WTC11 (cell line): ENCODE measurements around the gene PRRC2C. TPM values are rescaled to one million over a fixed set of nuclear protein-coding genes. Genes with fewer than 3 reads are reported as not detected.

Experiments used
- ATAC-seq: fragments of 200-7000 bp; cut with Tn5 transposase; 2 replicates; pipeline ENCODE4 v1.10.0; 2021; ENCODE audit warnings: mild to moderate bottlenecking, moderate library complexity
- CTCF ChIA-PET: fragments of 300-600 bp; sonication (Branson Sonifier 250); formaldehyde crosslinking; loops from one replicate; lab custom pipeline; 2021; ENCODE audit warnings: antibody characterized with exemption; lab: Charles Lee
- POLR2A ChIA-PET: fragments of 350-600 bp; sonication (Branson Sonifier 250); formaldehyde crosslinking; loops from one replicate; lab custom pipeline; 2021; ENCODE audit warnings: antibody characterized with exemption; lab: Charles Lee
- DNase-seq: peaks from one replicate; pipeline ENCODE4 v3.0.0; 2021; ENCODE audit warnings: low spot score
- H3K27ac Mint-ChIP-seq: 2 replicates; pipeline ENCODE4 v1.8.0; 2021; ENCODE audit warnings: mixed read lengths
- H3K27me3 Mint-ChIP-seq: 2 replicates; pipeline ENCODE4 v1.8.0; 2021; ENCODE audit warnings: low read depth, mild to moderate bottlenecking, moderate library complexity, mixed read lengths
- H3K36me3 Mint-ChIP-seq: 2 replicates; pipeline ENCODE4 v1.8.0; 2021; ENCODE audit warnings: mixed read lengths
- H3K4me1 Mint-ChIP-seq: 2 replicates; pipeline ENCODE4 v1.8.0; 2022; ENCODE audit warnings: mixed read lengths
- H3K4me3 Mint-ChIP-seq: 2 replicates; pipeline ENCODE4 v1.8.0; 2021; ENCODE audit warnings: mild to moderate bottlenecking, moderate library complexity, mixed read lengths
- H3K9me3 Mint-ChIP-seq: 2 replicates; pipeline ENCODE4 v1.8.0; 2021; ENCODE audit warnings: mixed read lengths
- ATF3 ChIP-seq: sonication (generic); formaldehyde crosslinking; conservative IDR thresholded peaks from 2 replicates; pipeline ENCODE4 v1.8.1; 2022; ENCODE audit warnings: mild to moderate bottlenecking, missing genetic modification reagents
- CREB1 ChIP-seq: sonication (generic); formaldehyde crosslinking; IDR thresholded peaks from 2 replicates; pipeline ENCODE4 v1.8.0; 2023; ENCODE audit warnings: mild to moderate bottlenecking, missing genetic modification reagents
- CREM ChIP-seq: sonication (generic); formaldehyde crosslinking; IDR thresholded peaks from 2 replicates; pipeline ENCODE4 v1.8.1; 2022; ENCODE audit warnings: mild to moderate bottlenecking, missing genetic modification reagents, moderate library complexity
- CTCF ChIP-seq: fragments of 200-600 bp; IDR thresholded peaks from 2 replicates; pipeline ENCODE4 v1.8.0; 2022; ENCODE audit warnings: antibody characterized with exemption
- EMX1 ChIP-seq: fragments of 250-450 bp; sonication (Bioruptor Pico); IDR thresholded peaks from 2 replicates; pipeline ENCODE4 v1.8.0; 2021; ENCODE audit warnings: mild to moderate bottlenecking
- GRHL2 ChIP-seq: fragments of 250-450 bp; sonication (Bioruptor Pico); IDR thresholded peaks from 2 replicates; pipeline ENCODE4 v1.8.0; 2022; ENCODE audit warnings: mild to moderate bottlenecking, moderate library complexity; ENCODE audit not compliant: insufficient replicate concordance, severe bottlenecking
- HMGA2 ChIP-seq: fragments of 250-450 bp; sonication (Bioruptor Pico); IDR thresholded peaks from 2 replicates; pipeline ENCODE4 v1.4.0; 2021; ENCODE audit warnings: mild to moderate bottlenecking, moderate library complexity
- IRF1 ChIP-seq: sonication (generic); formaldehyde crosslinking; IDR thresholded peaks from 2 replicates; pipeline ENCODE4 v1.8.0; 2023; ENCODE audit warnings: missing genetic modification reagents
- JAZF1 ChIP-seq: fragments of 250-450 bp; sonication (Bioruptor Pico); IDR thresholded peaks from 2 replicates; pipeline ENCODE4 v1.9.0; 2021; ENCODE audit warnings: moderate library complexity, mild to moderate bottlenecking, inconsistent platforms
- KAT7 ChIP-seq: sonication (generic); formaldehyde crosslinking; IDR thresholded peaks from 2 replicates; pipeline ENCODE4 v1.8.1; 2023; ENCODE audit warnings: missing genetic modification reagents, mild to moderate bottlenecking, borderline replicate concordance
- NFYB ChIP-seq: sonication (generic); formaldehyde crosslinking; conservative IDR thresholded peaks from 2 replicates; pipeline ENCODE4 v1.8.0; 2022; ENCODE audit warnings: low read depth, missing genetic modification reagents
- NR2C2 ChIP-seq: sonication (generic); formaldehyde crosslinking; IDR thresholded peaks from 2 replicates; pipeline ENCODE4 v1.8.0; 2022; ENCODE audit warnings: mild to moderate bottlenecking, missing genetic modification reagents
- OVOL2 ChIP-seq: fragments of 250-450 bp; sonication (Bioruptor Pico); IDR thresholded peaks from 2 replicates; pipeline ENCODE4 v1.9.0; 2021; ENCODE audit warnings: mild to moderate bottlenecking, borderline replicate concordance
- PRDM15 ChIP-seq: sonication (generic); formaldehyde crosslinking; IDR thresholded peaks from 2 replicates; pipeline ENCODE4 v1.8.0; 2022; ENCODE audit warnings: missing genetic modification reagents
- PRRX2 ChIP-seq: fragments of 250-450 bp; sonication (Bioruptor Pico); IDR thresholded peaks from 2 replicates; pipeline ENCODE4 v1.8.0; 2021; ENCODE audit warnings: mild to moderate bottlenecking
- SMAD4 ChIP-seq: sonication (generic); formaldehyde crosslinking; IDR thresholded peaks from 2 replicates; pipeline ENCODE4 v1.8.0; 2022; ENCODE audit warnings: mild to moderate bottlenecking, missing genetic modification reagents
- USF1 ChIP-seq: sonication (generic); formaldehyde crosslinking; IDR thresholded peaks from 2 replicates; pipeline ENCODE4 v1.8.0; 2022; ENCODE audit warnings: mild to moderate bottlenecking, missing genetic modification reagents
- ZBTB21 ChIP-seq: sonication (generic); formaldehyde crosslinking; IDR thresholded peaks from 2 replicates; pipeline ENCODE4 v1.8.1; 2023; ENCODE audit warnings: mild to moderate bottlenecking, missing genetic modification reagents, borderline replicate concordance
- ZBTB43 ChIP-seq: sonication (generic); formaldehyde crosslinking; IDR thresholded peaks from 2 replicates; pipeline ENCODE4 v1.8.1; 2023; ENCODE audit warnings: mild to moderate bottlenecking, missing genetic modification reagents
- ZNF416 ChIP-seq: fragments of 250-450 bp; sonication (Bioruptor Pico); IDR thresholded peaks from 2 replicates; pipeline ENCODE4 v1.9.0; 2021; ENCODE audit warnings: mild to moderate bottlenecking, inconsistent platforms
- ZNF423 ChIP-seq: fragments of 250-450 bp; sonication (Bioruptor Pico); IDR thresholded peaks from 2 replicates; pipeline ENCODE4 v2.1.2; 2022; ENCODE audit warnings: mild to moderate bottlenecking, moderate library complexity
- ZNF532 ChIP-seq: fragments of 250-450 bp; sonication (Bioruptor Pico); IDR thresholded peaks from 2 replicates; pipeline ENCODE4 v1.9.0; 2021; ENCODE audit warnings: mild to moderate bottlenecking, borderline replicate concordance
- total RNA-seq: library from RNA; stranded (reverse); gene quantifications from 3 replicates; pipeline ENCODE4 v1.2.3, GENCODE V29; 2021

Gene PRRC2C
- total RNA-seq, 1 experiment from 2014 or later, result 236 TPM

- no peak for DNase-seq
- H3K27me3 Mint-ChIP-seq, result no peaks in the 10 kb centered on the region
- no peak for ATAC-seq
- no peak overlapping the region for H3K27ac Mint-ChIP-seq
- TF ChIP-seq IRF1 (CRISPR knock-in tag) (no peak), KAT7 (CRISPR knock-in tag) (no peak), GRHL2 (CRISPR knock-in tag) (no peak), SMAD4 (no peak), ATF3 (CRISPR knock-in tag) (no peak), ZNF423 (CRISPR knock-in tag) (no peak), CREM (CRISPR knock-in tag) (no peak), ZNF416 (CRISPR knock-in tag) (no peak), NR2C2 (CRISPR knock-in tag) (no peak), USF1 (no peak), HMGA2 (CRISPR knock-in tag) (no peak), CREB1 (CRISPR knock-in tag) (no peak), CTCF (no peak), NFYB (CRISPR knock-in tag) (no peak)
- ChIA-PET POLR2A (no interaction called here), CTCF (interaction anchor here (1.1 kb wide), 1 partner anchor 9 kb away, joined by 3 read pairs; no protein-coding TSS in a partner anchor)
- no peak overlapping the region for H3K4me3 Mint-ChIP-seq
- no peaks in the 10 kb centered on the region for H3K9me3 Mint-ChIP-seq
- peaks cover 79% of the 10 kb centered on the region for H3K36me3 Mint-ChIP-seq
- H3K4me1 Mint-ChIP-seq, result no peaks in the 10 kb centered on the region
Observed at GRCh38 chr1:171532520-171532919, 47.2 kb downstream of the PRRC2C start.

GRCh38 chr1:171545523-171545922 is 60.2 kb downstream of the PRRC2C start:
- H3K4me1 Mint-ChIP-seq, result no peaks in the 10 kb centered on the region
- peaks cover 6% of the 10 kb centered on the region for H3K9me3 Mint-ChIP-seq
- no peak overlapping the region; the same call in 1 of the 2 replicates for H3K27ac Mint-ChIP-seq
- ChIA-PET CTCF (no interaction called here), POLR2A (no interaction called here)
- no peak overlapping the region for H3K4me3 Mint-ChIP-seq
- ATAC-seq, result no peak
- H3K27me3 Mint-ChIP-seq, result no peaks in the 10 kb centered on the region
- DNase-seq, result no peak
- H3K36me3 Mint-ChIP-seq, result peaks cover 80% of the 10 kb centered on the region
- TF ChIP-seq JAZF1 (CRISPR knock-in tag) (no peak), CREB1 (CRISPR knock-in tag) (no peak), ZNF416 (CRISPR knock-in tag) (no peak), OVOL2 (CRISPR knock-in tag) (no peak), ZNF532 (CRISPR knock-in tag) (no peak), PRDM15 (CRISPR knock-in tag) (no peak), ATF3 (CRISPR knock-in tag) (no peak), PRRX2 (CRISPR knock-in tag) (no peak), EMX1 (CRISPR knock-in tag) (no peak), ZBTB43 (CRISPR knock-in tag) (no peak), HMGA2 (CRISPR knock-in tag) (no peak), ZBTB21 (no peak)
